Measurements from ENCODE around the gene SEMA6A. TPM values are rescaled to one million over a fixed set of nuclear protein-coding genes. Genes with fewer than 3 reads are reported as not detected.

Gene SEMA6A
- total and polyA plus RNA-seq, 2 of the 13 experiments (the other 11 are each of a cell fraction or from before 2014, with no cell fraction given) = 5.1 to 6.5 TPM

- Histone ChIP-seq H3K79me2 (ENCODE audit: insufficient read depth, low read length) (peaks cover 73% of the 10 kb centered on the region), H3K9ac (ENCODE audit: insufficient read depth, low read depth, low read length) (peak overlapping the region; percentile 71), H4K20me1 (ENCODE audit: insufficient read depth, low read length) (no peaks in the 10 kb centered on the region), H3K9me3 (ENCODE audit: low read length) (no peaks in the 10 kb centered on the region), H3K4me1 (ENCODE audit: insufficient read depth, low read length) (peaks cover 55% of the 10 kb centered on the region), H3K4me2 (ENCODE audit: low read depth, low read length) (peak overlapping the region; percentile 70), H2AFZ (ENCODE audit: low read length) (no peak overlapping the region), H3K4me3 (replicated peaks in 1 of 3; ENCODE audit: insufficient read depth in 1 of 3, low read depth in 2 of 3, low read length in 3 of 3) (peak overlapping the region; percentile 58 to 75 (median 63); a peak in 5 of 6 replicates), H3K36me3 (replicated peaks in 1 of 2; ENCODE audit: control insufficient read depth in 1 of 2, insufficient read depth in 2 of 2, low read length in 2 of 2) (no peaks in the 10 kb centered on the region), H3K27me3 (ENCODE audit: control insufficient read depth in 1 of 2, insufficient read depth in 2 of 2, low read length in 2 of 2) (peaks cover 1 to 9% of the 10 kb centered on the region in 2 experiments; a peak in 1 of 5 replicates), H3K27ac (ENCODE audit: extremely low read length, insufficient read depth, low read length) (peak overlapping the region; percentile 62)
- ATAC-seq = 0 out of 3 replicates have a peak, but pooled peaks have one; percentile 4
- DNase-seq (ENCODE audit: low spot score) = peak; percentile 39
- in situ Hi-C loops (cut with HindIII; ENCODE audit: extremely low pct_ligation_motif_present, low pct_unique_long_range_greater_than_20kb) = loop anchor here (5.0 kb wide), 1 partner anchor 291 kb away; no protein-coding TSS in a partner anchor
- no TSS peak for BruUV-seq (replicated peaks)
- 50% methylated on average over 17 of the region's 17 CpGs for WGBS (ENCODE audit: low lambda C conversion rate)
- ChIA-PET POLR2A (no interaction called here), CTCF (ENCODE audit: low intra/inter-chr PET ratio, low total read pairs) (no interaction called here)
- FAIRE-seq = no peak
- intact Hi-C loops (cut with micrococcal nuclease; ENCODE audit: unreplicated experiment) = loop anchor here (1.0 to 10.0 kb wide), 5 partner anchors 34 to 434 kb away; no protein-coding TSS in a partner anchor
- TF ChIP-seq NFATC3 (CRISPR knock-in tag; IDR thresholded peaks at IDR 0.05) (no peak), ZNF646 (CRISPR knock-in tag; IDR thresholded peaks at IDR 0.05) (0 out of 2 replicates have a peak, but pooled peaks have one; percentile 45), HNRNPUL1 (IDR thresholded peaks at IDR 0.05; ENCODE audit: low read depth, low read length) (peak; percentile 74), HNF1A (IDR thresholded peaks at IDR 0.05; ENCODE audit: low read depth) (peak; percentile 74), HNF1A (CRISPR knock-in tag; IDR thresholded peaks at IDR 0.05; ENCODE audit: borderline replicate concordance) (no peak)
Measured at GRCh38 chr5:116571568-116572349, 2.9 kb downstream of the SEMA6A start.

Measured in HepG2 (cell line).